Ascending aorta (tissue), 2 donors: ENCODE results near the gene LRP8. TPM values are rescaled to one million over a fixed set of nuclear protein-coding genes. Genes with fewer than 3 reads are reported as not detected.

Source experiments
- DNase-seq, 2 donors: peaks; one replicate each; pipeline ENCODE4 v3.0.0-alpha.2; 2019; ENCODE audit warnings: low spot score in 2 of 2
- H3K27ac ChIP-seq, 2 donors: fragments of 200-600 bp; sonication (generic); one replicate each; pipeline ENCODE4 v1.5.1; 2016 to 2017; ENCODE audit warnings: mild to moderate bottlenecking in 1 of 2
- H3K27me3 ChIP-seq: fragments of 200-600 bp; sonication (generic); one replicate; pipeline ENCODE4 v1.5.1; 2017
- H3K36me3 ChIP-seq, 2 donors: fragments of 200-600 bp; sonication (generic); one replicate each; pipeline ENCODE4 v1.5.1; 2016
- H3K4me1 ChIP-seq, 2 donors: fragments of 200-600 bp; sonication (generic); one replicate each; pipeline ENCODE4 v1.5.1; 2016 to 2017; ENCODE audit warnings: mild to moderate bottlenecking in 1 of 2
- H3K4me3 ChIP-seq, 2 donors: fragments of 200-600 bp; sonication (generic); one replicate each; pipeline ENCODE4 v1.5.1; 2016 to 2017; ENCODE audit warnings: mild to moderate bottlenecking in 1 of 2
- H3K9me3 ChIP-seq, 2 donors: fragments of 200-600 bp; sonication (generic); one replicate each; pipeline ENCODE4 v1.5.1; 2016
- intact Hi-C: fragments of 100-400 bp; cut with DNase I; formaldehyde crosslinking; loops from one replicate; pipeline ENCODE4 v1.15.1; 2023
- total RNA-seq: library from RNA; depleted of rRNA; stranded (reverse); fragments of >200 nt; gene quantifications from one replicate; pipeline ENCODE4 v1.1.0, GENCODE V29; 2016
- TF ChIP-seq, protein P1 (sequence below), 3 experiments: fragments of 200-600 bp in 2 of 3; fragments of 450-650 bp in 1 of 3; sonication (generic) in 2 of 3; IDR thresholded peaks; one replicate each; pipeline ENCODE4 v1.5.1; 2016 to 2019; ENCODE audit warnings: antibody characterized with exemption in 3 of 3, mild to moderate bottlenecking in 1 of 3, moderate library complexity in 1 of 3

LRP8 gene
- total RNA-seq, 1 donor from 2014 or later = 10.0 TPM

DNA sequence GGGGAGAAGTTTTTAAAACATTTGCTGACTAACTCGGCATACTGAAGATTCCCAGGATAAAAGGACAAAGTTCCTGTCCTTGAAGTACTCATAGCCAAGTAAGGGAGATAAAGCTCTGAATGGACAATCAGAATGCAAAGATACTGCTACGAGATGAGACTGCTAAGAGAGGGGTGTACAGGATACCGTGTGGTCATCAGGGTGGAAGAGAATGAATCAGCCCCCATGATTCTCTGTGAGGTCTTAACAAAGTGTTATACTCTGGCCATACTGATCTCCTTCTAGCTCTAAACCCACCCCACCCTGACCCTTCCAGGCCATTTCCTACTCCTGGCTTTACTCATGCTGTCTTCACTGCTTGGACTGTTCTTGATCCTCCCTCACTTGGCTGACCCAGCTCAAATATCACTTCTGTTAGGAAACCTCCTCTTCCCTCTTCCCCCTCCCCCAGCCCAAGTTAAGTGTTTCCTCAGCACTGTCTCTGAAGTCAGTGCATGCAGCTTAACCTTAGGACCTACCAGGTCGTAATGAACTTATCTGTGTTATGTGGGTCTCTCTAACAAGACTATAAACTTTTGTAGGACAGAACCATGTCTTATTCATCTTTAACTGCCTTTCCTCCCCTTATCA lies 73.7 kb downstream of the LRP8 start:
- no peaks in the 10 kb centered on the region for H3K27me3 ChIP-seq
- TF ChIP-seq, protein P1, sequence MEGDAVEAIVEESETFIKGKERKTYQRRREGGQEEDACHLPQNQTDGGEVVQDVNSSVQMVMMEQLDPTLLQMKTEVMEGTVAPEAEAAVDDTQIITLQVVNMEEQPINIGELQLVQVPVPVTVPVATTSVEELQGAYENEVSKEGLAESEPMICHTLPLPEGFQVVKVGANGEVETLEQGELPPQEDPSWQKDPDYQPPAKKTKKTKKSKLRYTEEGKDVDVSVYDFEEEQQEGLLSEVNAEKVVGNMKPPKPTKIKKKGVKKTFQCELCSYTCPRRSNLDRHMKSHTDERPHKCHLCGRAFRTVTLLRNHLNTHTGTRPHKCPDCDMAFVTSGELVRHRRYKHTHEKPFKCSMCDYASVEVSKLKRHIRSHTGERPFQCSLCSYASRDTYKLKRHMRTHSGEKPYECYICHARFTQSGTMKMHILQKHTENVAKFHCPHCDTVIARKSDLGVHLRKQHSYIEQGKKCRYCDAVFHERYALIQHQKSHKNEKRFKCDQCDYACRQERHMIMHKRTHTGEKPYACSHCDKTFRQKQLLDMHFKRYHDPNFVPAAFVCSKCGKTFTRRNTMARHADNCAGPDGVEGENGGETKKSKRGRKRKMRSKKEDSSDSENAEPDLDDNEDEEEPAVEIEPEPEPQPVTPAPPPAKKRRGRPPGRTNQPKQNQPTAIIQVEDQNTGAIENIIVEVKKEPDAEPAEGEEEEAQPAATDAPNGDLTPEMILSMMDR (IDR thresholded peaks at IDR 0.05) = no peak

DNA sequence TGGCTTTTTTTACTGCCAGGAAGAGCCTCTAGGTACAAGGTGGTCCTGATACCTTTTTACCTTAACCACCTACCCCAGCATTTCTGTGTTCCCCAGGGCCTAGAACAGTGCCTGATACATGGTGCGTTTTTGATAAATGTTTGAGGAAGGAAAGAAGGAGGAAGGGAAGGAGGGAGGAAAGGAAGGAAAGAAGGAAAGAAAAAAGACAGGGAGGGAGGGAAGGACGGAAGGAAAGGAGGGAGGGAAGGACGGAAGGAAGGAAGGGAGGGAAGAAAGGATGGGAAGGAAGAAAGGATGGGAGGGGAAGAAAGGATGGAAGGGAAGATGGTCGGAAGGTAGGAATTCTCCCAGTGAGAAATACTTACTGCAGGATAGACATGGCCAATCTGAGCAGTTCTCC lies 77.5 kb downstream of the LRP8 start:
- TF ChIP-seq, protein P1 (IDR thresholded peaks at IDR 0.05) = no peak
- H3K9me3 ChIP-seq = no peaks in the 10 kb centered on the region
- no peaks in the 10 kb centered on the region for H3K27me3 ChIP-seq
- H3K4me3 ChIP-seq = no peak overlapping the region
- peaks cover 0 to 3% of the 10 kb centered on the region in 2 donors for H3K36me3 ChIP-seq
- intact Hi-C loops = no loop called here
- no peaks in the 10 kb centered on the region for H3K4me1 ChIP-seq
- no peak overlapping the region for H3K27ac ChIP-seq
- DNase-seq = no peak

More for the DNA sequence above, 73.7 kb downstream of the LRP8 start:
- Histone ChIP-seq H3K4me3 (no peak overlapping the region), H3K27ac (no peak overlapping the region), H3K9me3 (no peaks in the 10 kb centered on the region), H3K4me1 (no peaks in the 10 kb centered on the region), H3K36me3 (peaks cover 3 to 5% of the 10 kb centered on the region in 2 donors)
- DNase-seq = no peak
- intact Hi-C loops = no loop called here

DNA sequence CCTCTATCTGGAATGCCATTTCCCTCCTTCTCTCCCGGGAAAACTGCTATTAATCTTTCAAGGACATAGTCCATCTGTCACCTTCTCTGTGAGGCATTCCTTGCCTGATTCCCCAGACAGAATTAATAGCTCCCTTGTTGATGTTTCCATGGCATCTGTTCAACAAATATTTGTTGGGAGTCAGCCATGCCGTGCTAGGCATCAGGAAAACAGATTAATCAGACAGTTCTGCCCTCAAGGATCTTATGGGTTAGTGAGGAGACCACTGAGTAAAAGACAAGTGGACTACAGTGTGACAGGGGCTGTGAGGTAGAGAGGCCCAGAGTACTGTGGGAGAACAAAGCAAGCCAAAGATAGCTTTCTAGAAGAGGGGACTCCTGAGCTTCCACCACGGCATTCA lies 78.2 kb downstream of the LRP8 start:
- Histone ChIP-seq H3K27me3 (no peaks in the 10 kb centered on the region), H3K9me3 (no peaks in the 10 kb centered on the region), H3K4me1 (no peaks in the 10 kb centered on the region), H3K4me3 (no peak overlapping the region), H3K27ac (no peak overlapping the region), H3K36me3 (peaks cover 0 to 3% of the 10 kb centered on the region in 2 donors)
- intact Hi-C loops = no loop called here
- no peak for DNase-seq
- TF ChIP-seq, protein P1 (IDR thresholded peaks at IDR 0.05) = no peak

DNA sequence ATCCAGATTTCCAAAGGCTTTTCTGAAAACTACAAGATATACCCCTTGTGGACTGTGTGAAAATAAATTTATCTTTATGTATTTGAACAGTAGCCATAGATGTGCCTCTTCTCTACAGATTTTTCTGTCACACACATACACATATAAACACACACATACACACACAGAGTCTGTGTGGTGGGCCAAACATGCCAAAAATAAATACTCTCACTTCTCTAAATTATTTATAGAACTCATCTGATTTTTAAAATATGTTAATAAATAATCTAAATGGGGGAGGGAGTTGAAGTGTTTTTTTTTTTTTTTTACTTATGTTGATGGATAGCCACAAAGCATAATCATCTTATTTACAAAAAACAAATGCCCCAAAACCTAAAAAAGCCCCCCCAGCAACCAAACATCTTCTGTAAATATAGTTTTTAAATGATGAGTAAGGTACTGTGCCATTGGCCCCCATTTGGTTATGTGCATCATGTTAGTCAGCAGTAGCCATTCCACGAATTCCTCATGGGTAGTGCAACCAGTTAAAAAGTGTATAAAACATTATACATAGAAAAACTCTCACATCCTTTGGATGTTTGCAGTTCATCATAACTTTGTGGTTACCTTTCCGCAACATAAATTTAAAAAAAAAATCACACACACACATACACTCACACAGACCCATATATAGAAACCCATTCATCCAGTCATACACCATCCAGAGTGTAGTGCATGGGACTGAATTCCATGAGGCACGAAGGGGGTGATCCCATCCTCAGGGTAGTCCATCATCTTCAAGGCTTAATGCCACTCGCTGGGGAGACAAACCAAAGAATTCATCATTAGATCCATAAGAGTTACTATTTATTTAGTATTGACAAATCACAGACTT lies 81.4 kb downstream of the LRP8 start:
- TF ChIP-seq, protein P1 (IDR thresholded peaks at IDR 0.05) = no peak
- no peaks in the 10 kb centered on the region for H3K36me3 ChIP-seq
- intact Hi-C loops = no loop called here

DNA sequence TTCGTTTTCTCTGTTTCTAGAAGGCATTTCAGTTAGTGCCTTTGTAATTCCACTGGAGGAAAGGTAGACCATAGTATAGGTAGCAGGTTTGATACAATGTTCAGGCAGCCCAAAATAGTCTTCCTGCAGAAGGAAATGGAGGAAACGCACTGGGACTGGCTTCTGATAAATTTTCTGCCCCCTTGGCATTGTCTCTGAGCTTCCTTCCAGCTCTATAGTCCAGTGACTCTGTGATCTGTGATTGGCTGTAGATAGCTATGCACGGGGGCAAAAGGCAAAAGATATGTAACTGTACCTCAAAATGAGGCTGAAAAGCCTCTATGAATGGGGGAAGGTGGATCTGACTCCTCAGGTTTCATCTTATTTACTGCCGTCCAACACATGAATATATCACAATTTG lies 83.7 kb downstream of the LRP8 start:
- Histone ChIP-seq H3K27me3 (no peaks in the 10 kb centered on the region), H3K4me1 (no peaks in the 10 kb centered on the region), H3K9me3 (no peaks in the 10 kb centered on the region), H3K27ac (no peak overlapping the region), H3K4me3 (no peak overlapping the region), H3K36me3 (no peaks in the 10 kb centered on the region)
- TF ChIP-seq, protein P1 (IDR thresholded peaks at IDR 0.05) = no peak
- no peak for DNase-seq
- intact Hi-C loops = no loop called here

More for the DNA sequence above, 81.4 kb downstream of the LRP8 start:
- H3K27me3 ChIP-seq = no peaks in the 10 kb centered on the region
- no peak for DNase-seq
- no peak overlapping the region for H3K4me3 ChIP-seq
- no peaks in the 10 kb centered on the region for H3K9me3 ChIP-seq
- no peaks in the 10 kb centered on the region for H3K4me1 ChIP-seq
- H3K27ac ChIP-seq = no peak overlapping the region
